ENCODE data around the gene CCL17.

CCL17 gene

GRCh38 chr16:57403965-57404817, at the start of gene CCL17:
TSS of gene CCL17 (plus strand) at chr16:57404767. CDS start at chr16:57413933, 9,166 bp downstream.
- H3K9me3 Mint-ChIP-seq, result no peaks in the 10 kb centered on the region
- no peak within 1 kb of the TSS for H3K4me3 Mint-ChIP-seq
- ATAC-seq (replicated peaks; ENCODE audit: extremely low read depth, poor library complexity, severe bottlenecking), result no peak
- H3K27ac Mint-ChIP-seq (ENCODE audit: low read depth), result no peak within 1 kb of the TSS
- DNase-seq (ENCODE audit: low spot score in 2 of 2), result no peak
- no peaks in the 10 kb centered on the region for H3K27me3 Mint-ChIP-seq
- no peaks in the 10 kb centered on the region for H3K36me3 Mint-ChIP-seq (ENCODE audit: insufficient read depth)
- peaks cover 6% of the 10 kb centered on the region for H3K4me1 Mint-ChIP-seq

GRCh38 chr16:57355898-57356414, 48.6 kb upstream of the CCL17 start:
- H3K9me3 Mint-ChIP-seq, result no peaks in the 10 kb centered on the region
- ATAC-seq (replicated peaks; ENCODE audit: extremely low read depth, poor library complexity, severe bottlenecking), result no peak
- H3K4me3 Mint-ChIP-seq, result no peak overlapping the region
- H3K27me3 Mint-ChIP-seq, result peaks cover 17% of the 10 kb centered on the region
- DNase-seq (ENCODE audit: low spot score in 2 of 2), result no peak
- no peak overlapping the region for H3K27ac Mint-ChIP-seq (ENCODE audit: low read depth)
- no peaks in the 10 kb centered on the region for H3K36me3 Mint-ChIP-seq (ENCODE audit: insufficient read depth)
- H3K4me1 Mint-ChIP-seq, result no peaks in the 10 kb centered on the region

GRCh38 chr16:57356547-57356946, 48.0 kb upstream of the CCL17 start:
- Mint-ChIP-seq H3K4me3 (no peak overlapping the region), H3K36me3 (ENCODE audit: insufficient read depth) (no peaks in the 10 kb centered on the region), H3K27me3 (peaks cover 14% of the 10 kb centered on the region), H3K4me1 (no peaks in the 10 kb centered on the region), H3K27ac (ENCODE audit: low read depth) (no peak overlapping the region), H3K9me3 (no peaks in the 10 kb centered on the region)
- DNase-seq (ENCODE audit: low spot score in 2 of 2) (no peak), ATAC-seq (replicated peaks; ENCODE audit: extremely low read depth, poor library complexity, severe bottlenecking) (no peak)

- peaks cover 5% of the 10 kb centered on the region for H3K27me3 Mint-ChIP-seq
- H3K4me1 Mint-ChIP-seq, result no peaks in the 10 kb centered on the region
- H3K27ac Mint-ChIP-seq (ENCODE audit: low read depth), result no peak overlapping the region
- DNase-seq (ENCODE audit: low spot score in 2 of 2), result no peak
- H3K9me3 Mint-ChIP-seq, result no peaks in the 10 kb centered on the region
- no peaks in the 10 kb centered on the region for H3K36me3 Mint-ChIP-seq (ENCODE audit: insufficient read depth)
- no peak overlapping the region for H3K4me3 Mint-ChIP-seq
- no peak for ATAC-seq (replicated peaks; ENCODE audit: extremely low read depth, poor library complexity, severe bottlenecking)
These were observed 47.1 kb upstream of the CCL17 start for GRCh38 chr16:57357330-57358085.

GRCh38 chr16:57358086-57358420, 46.5 kb upstream of the CCL17 start:
- no peak overlapping the region for H3K4me3 Mint-ChIP-seq
- H3K27ac Mint-ChIP-seq (ENCODE audit: low read depth), result no peak overlapping the region
- no peaks in the 10 kb centered on the region for H3K4me1 Mint-ChIP-seq

GRCh38 chr16:57358527-57359095, 46.0 kb upstream of the CCL17 start, which contains the start of gene CCL22:
TSS of gene CCL22 (plus strand) at chr16:57358783. CDS start at chr16:57358817, 34 bp downstream.
- H3K9me3 Mint-ChIP-seq, result no peaks in the 10 kb centered on the region
- DNase-seq (ENCODE audit: low spot score in 2 of 2) (no peak), ATAC-seq (replicated peaks; ENCODE audit: extremely low read depth, poor library complexity, severe bottlenecking) (peak; percentile 32)
- H3K27me3 Mint-ChIP-seq, result peaks cover under 1% of the 10 kb centered on the region
- no peaks in the 10 kb centered on the region for H3K4me1 Mint-ChIP-seq
- H3K27ac Mint-ChIP-seq (ENCODE audit: low read depth), result no peak within 1 kb of the TSS
- no peak within 1 kb of the TSS for H3K4me3 Mint-ChIP-seq
- H3K36me3 Mint-ChIP-seq (ENCODE audit: insufficient read depth), result no peaks in the 10 kb centered on the region

More at GRCh38 chr16:57358086-57358420, 46.5 kb upstream of the CCL17 start:
- no peak for DNase-seq (ENCODE audit: low spot score in 2 of 2)
- Mint-ChIP-seq H3K9me3 (no peaks in the 10 kb centered on the region), H3K27me3 (no peaks in the 10 kb centered on the region), H3K36me3 (ENCODE audit: insufficient read depth) (no peaks in the 10 kb centered on the region)
- no peak for ATAC-seq (replicated peaks; ENCODE audit: extremely low read depth, poor library complexity, severe bottlenecking)

GRCh38 chr16:57360321-57360935, 44.1 kb upstream of the CCL17 start:
- no peak for DNase-seq (ENCODE audit: low spot score in 2 of 2)
- Mint-ChIP-seq H3K4me1 (no peaks in the 10 kb centered on the region), H3K36me3 (ENCODE audit: insufficient read depth) (no peaks in the 10 kb centered on the region), H3K27me3 (peaks cover 18% of the 10 kb centered on the region), H3K9me3 (no peaks in the 10 kb centered on the region), H3K27ac (ENCODE audit: low read depth) (no peak overlapping the region), H3K4me3 (no peak overlapping the region)
- no peak for ATAC-seq (replicated peaks; ENCODE audit: extremely low read depth, poor library complexity, severe bottlenecking)

GRCh38 chr16:57361404-57361803, 43.2 kb upstream of the CCL17 start:
- Mint-ChIP-seq H3K27ac (ENCODE audit: low read depth) (no peak overlapping the region), H3K27me3 (peaks cover 28% of the 10 kb centered on the region), H3K9me3 (no peaks in the 10 kb centered on the region), H3K4me3 (no peak overlapping the region), H3K4me1 (no peaks in the 10 kb centered on the region), H3K36me3 (ENCODE audit: insufficient read depth) (no peaks in the 10 kb centered on the region)
- ATAC-seq (replicated peaks; ENCODE audit: extremely low read depth, poor library complexity, severe bottlenecking), result no peak
- DNase-seq (ENCODE audit: low spot score in 2 of 2), result no peak

GRCh38 chr16:57364143-57364542, 40.4 kb upstream of the CCL17 start:
- Mint-ChIP-seq H3K36me3 (ENCODE audit: insufficient read depth) (no peaks in the 10 kb centered on the region), H3K27ac (ENCODE audit: low read depth) (peak overlapping the region; percentile 9), H3K4me3 (no peak overlapping the region), H3K27me3 (peaks cover 51% of the 10 kb centered on the region), H3K9me3 (no peaks in the 10 kb centered on the region), H3K4me1 (no peaks in the 10 kb centered on the region)
- no peak for ATAC-seq (replicated peaks; ENCODE audit: extremely low read depth, poor library complexity, severe bottlenecking)
- DNase-seq (ENCODE audit: low spot score in 2 of 2), result no peak

- no peaks in the 10 kb centered on the region for H3K4me1 Mint-ChIP-seq
- H3K4me3 Mint-ChIP-seq, result no peak overlapping the region
- DNase-seq (ENCODE audit: low spot score in 2 of 2), result no peak
- H3K27me3 Mint-ChIP-seq, result peaks cover 52% of the 10 kb centered on the region
- ATAC-seq (replicated peaks; ENCODE audit: extremely low read depth, poor library complexity, severe bottlenecking), result no peak
- H3K27ac Mint-ChIP-seq (ENCODE audit: low read depth), result no peak overlapping the region
- no peaks in the 10 kb centered on the region for H3K9me3 Mint-ChIP-seq
- H3K36me3 Mint-ChIP-seq (ENCODE audit: insufficient read depth), result no peaks in the 10 kb centered on the region
These were observed 38.0 kb upstream of the CCL17 start for GRCh38 chr16:57366544-57367040.

- DNase-seq (ENCODE audit: low spot score in 2 of 2) (no peak), ATAC-seq (replicated peaks; ENCODE audit: extremely low read depth, poor library complexity, severe bottlenecking) (no peak)
- Mint-ChIP-seq H3K9me3 (no peaks in the 10 kb centered on the region), H3K27ac (ENCODE audit: low read depth) (no peak overlapping the region), H3K4me3 (no peak overlapping the region), H3K27me3 (peaks cover 52% of the 10 kb centered on the region), H3K4me1 (no peaks in the 10 kb centered on the region), H3K36me3 (ENCODE audit: insufficient read depth) (no peaks in the 10 kb centered on the region)
These were observed 37.3 kb upstream of the CCL17 start for GRCh38 chr16:57367116-57367752.
